Right atrium auricular region (tissue), 2 donors: Measurements from ENCODE around the gene TMEM132C. TPM values are rescaled to one million over a fixed set of nuclear protein-coding genes. Genes with fewer than 3 reads are reported as not detected.

Experiments used
- DNase-seq: peaks from one replicate; pipeline ENCODE4 v3.0.0-alpha.2; 2019; ENCODE audit warnings: low spot score
- H3K27ac ChIP-seq, 2 donors: fragments of 200-600 bp; sonication (generic); 1 replicate in 1 of 2; 2 replicates in 1 of 2; pipeline ENCODE4 v1.5.1; 2016 to 2019
- H3K27me3 ChIP-seq, 2 donors: fragments of 200-600 bp; sonication (generic); one replicate each; pipeline versions ENCODE4 v1.5.1 to v1.6.0; 2017 to 2019
- H3K36me3 ChIP-seq: fragments of 200-600 bp; sonication (generic); one replicate; pipeline ENCODE4 v1.5.1; 2016
- H3K4me1 ChIP-seq, 2 donors: fragments of 200-600 bp; sonication (generic); one replicate each; pipeline versions ENCODE4 v1.5.1 to v1.6.0; 2017 to 2019
- H3K4me3 ChIP-seq, 2 donors: fragments of 200-600 bp; sonication (generic); 1 replicate in 1 of 2; 2 replicates in 1 of 2; pipeline ENCODE4 v1.5.1; 2017 to 2019; ENCODE audit warnings: mild to moderate bottlenecking in 1 of 2, moderate library complexity in 1 of 2
- H3K9me3 ChIP-seq, 2 donors: fragments of 200-600 bp; sonication (generic); one replicate each; pipeline ENCODE4 v1.5.1; 2019
- CTCF ChIP-seq, 2 donors: fragments of 200-600 bp; sonication (generic); IDR thresholded peaks; one replicate each; pipeline ENCODE4 v1.5.1; 2019; ENCODE audit warnings: antibody characterized with exemption in 2 of 2
- total RNA-seq, 2 donors: library from RNA; depleted of rRNA; stranded (reverse); fragments of >200 nt; gene quantifications; one replicate each; pipeline ENCODE4 v1.1.0, GENCODE V29; 2016

TMEM132C gene
- total RNA-seq, 2 donors from 2014 or later, result 5.3 to 10.5 TPM

- no peak for TF ChIP-seq CTCF (IDR thresholded peaks at IDR 0.05)
- H3K4me1 ChIP-seq, result no peaks in the 10 kb centered on the region
- no peak overlapping the region for H3K27ac ChIP-seq
- no peak overlapping the region for H3K4me3 ChIP-seq
- no peak for DNase-seq
- no peaks in the 10 kb centered on the region for H3K27me3 ChIP-seq
- H3K9me3 ChIP-seq, result no peaks in the 10 kb centered on the region
- no peaks in the 10 kb centered on the region for H3K36me3 ChIP-seq
Observed at GRCh38 chr12:128519426-128519825, 252.5 kb downstream of the TMEM132C start.

- no peaks in the 10 kb centered on the region for H3K27me3 ChIP-seq
- no peak for TF ChIP-seq CTCF (IDR thresholded peaks at IDR 0.05)
- no peak overlapping the region for H3K27ac ChIP-seq
- no peaks in the 10 kb centered on the region for H3K9me3 ChIP-seq
- H3K4me1 ChIP-seq, result no peaks in the 10 kb centered on the region
- no peak for DNase-seq
- no peak overlapping the region for H3K4me3 ChIP-seq
- no peaks in the 10 kb centered on the region for H3K36me3 ChIP-seq
Observed at GRCh38 chr12:128521981-128522380, 255.0 kb downstream of the TMEM132C start.

- H3K36me3 ChIP-seq, result no peaks in the 10 kb centered on the region
- no peaks in the 10 kb centered on the region for H3K4me1 ChIP-seq
- no peak overlapping the region for H3K27ac ChIP-seq
- DNase-seq, result no peak
- H3K9me3 ChIP-seq, result no peaks in the 10 kb centered on the region
- no peaks in the 10 kb centered on the region for H3K27me3 ChIP-seq
- H3K4me3 ChIP-seq, result no peak overlapping the region
- no peak for TF ChIP-seq CTCF (IDR thresholded peaks at IDR 0.05)
Observed at GRCh38 chr12:128524439-128524838, 257.5 kb downstream of the TMEM132C start.

GRCh38 chr12:128531170-128531569, 264.2 kb downstream of the TMEM132C start:
- no peaks in the 10 kb centered on the region for H3K36me3 ChIP-seq
- no peaks in the 10 kb centered on the region for H3K4me1 ChIP-seq
- no peak for DNase-seq
- H3K27ac ChIP-seq, result no peak overlapping the region
- no peak for TF ChIP-seq CTCF (IDR thresholded peaks at IDR 0.05)
- H3K9me3 ChIP-seq, result no peaks in the 10 kb centered on the region
- no peaks in the 10 kb centered on the region for H3K27me3 ChIP-seq
- no peak overlapping the region for H3K4me3 ChIP-seq

- peaks cover 0 to 8% of the 10 kb centered on the region in 2 donors for H3K9me3 ChIP-seq
- no peaks in the 10 kb centered on the region for H3K4me1 ChIP-seq
- no peak overlapping the region for H3K4me3 ChIP-seq
- DNase-seq, result no peak
- H3K27me3 ChIP-seq, result no peaks in the 10 kb centered on the region
- H3K36me3 ChIP-seq, result no peaks in the 10 kb centered on the region
- H3K27ac ChIP-seq, result no peak overlapping the region
- no peak for TF ChIP-seq CTCF (IDR thresholded peaks at IDR 0.05)
Observed at GRCh38 chr12:128534906-128535305, 267.9 kb downstream of the TMEM132C start.

- no peak for TF ChIP-seq CTCF (IDR thresholded peaks at IDR 0.05)
- H3K36me3 ChIP-seq, result no peaks in the 10 kb centered on the region
- H3K27me3 ChIP-seq, result no peaks in the 10 kb centered on the region
- DNase-seq, result no peak
- peaks cover 0 to 8% of the 10 kb centered on the region in 2 donors for H3K9me3 ChIP-seq
- H3K27ac ChIP-seq, result no peak overlapping the region
- no peak overlapping the region for H3K4me3 ChIP-seq
- H3K4me1 ChIP-seq, result no peaks in the 10 kb centered on the region
Observed at GRCh38 chr12:128536810-128537209, 269.8 kb downstream of the TMEM132C start.
